Jurkat, Clone E6-1 (cell line): ENCODE measurements around the gene PLLP. TPM values are rescaled to one million over a fixed set of nuclear protein-coding genes. Genes with fewer than 3 reads are reported as not detected.

Source experiments
- DNase-seq: peaks from one replicate; pipeline ENCODE4 v3.0.0-alpha.2; 2011; ENCODE audit warnings: low read depth, low spot score
- H3K4me3 ChIP-seq: 2 replicates; pipeline ENCODE4 v1.5.1; 2011; ENCODE audit warnings: mild to moderate bottlenecking, low read length, control low read depth, moderate library complexity
- polyA plus RNA-seq: library from polyadenylated mRNA; unstranded; fragments of >200 nt; gene quantifications from one replicate; pipeline ENCODE4 v1.2.1, GENCODE V29; 2012; ENCODE audit warnings: missing spikeins; ENCODE audit not compliant: insufficient read length, insufficient read depth

The PLLP gene, protein sequence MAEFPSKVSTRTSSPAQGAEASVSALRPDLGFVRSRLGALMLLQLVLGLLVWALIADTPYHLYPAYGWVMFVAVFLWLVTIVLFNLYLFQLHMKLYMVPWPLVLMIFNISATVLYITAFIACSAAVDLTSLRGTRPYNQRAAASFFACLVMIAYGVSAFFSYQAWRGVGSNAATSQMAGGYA
- 8.8 TPM for polyA plus RNA-seq

DNA sequence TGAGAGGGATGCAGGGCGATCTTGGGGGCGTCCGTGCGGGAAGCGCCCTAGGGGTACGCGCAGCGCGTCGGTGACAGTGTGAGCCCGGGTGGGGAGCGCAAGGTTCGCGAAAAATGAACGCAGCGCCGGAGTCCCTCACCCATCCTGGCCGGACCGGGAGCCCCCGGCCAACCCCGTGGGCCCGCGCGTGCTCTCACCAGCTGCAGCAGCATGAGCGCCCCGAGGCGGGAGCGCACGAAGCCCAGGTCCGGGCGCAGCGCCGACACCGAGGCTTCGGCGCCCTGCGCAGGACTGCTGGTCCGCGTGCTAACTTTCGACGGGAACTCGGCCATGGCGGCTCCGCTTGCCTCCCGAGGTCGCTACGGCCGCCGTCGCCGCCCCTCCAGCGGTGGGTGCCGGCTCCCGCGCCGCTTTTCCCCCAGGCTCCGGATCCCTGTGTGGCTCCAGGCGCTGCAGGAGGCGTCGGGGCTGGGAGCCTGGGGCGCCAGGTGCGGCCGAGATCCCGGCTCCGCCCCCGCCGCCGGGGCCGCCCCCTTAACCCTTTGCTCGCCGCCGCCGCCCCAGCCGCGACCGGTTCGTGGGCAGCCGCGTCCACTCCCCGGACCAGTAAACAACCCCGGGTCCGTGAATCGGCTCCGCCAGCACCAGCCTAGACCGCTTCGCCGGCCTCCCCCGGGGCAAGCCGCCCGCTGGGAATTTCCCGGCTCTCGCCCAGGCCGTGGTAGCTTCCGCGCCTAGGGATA is at the start of gene PLLP:
TSS of gene PLLP (minus strand) at position 464 of the 743 bp plus-strand sequence. CDS start at position 332, 132 bp downstream.
- peak within 1 kb of the TSS; percentile 15 for H3K4me3 ChIP-seq
- no peak for DNase-seq

GRCh38 chr16:57333402-57333801 is 48.9 kb upstream of the PLLP start:
- no peak for DNase-seq

GRCh38 chr16:57331355-57331754 is 46.9 kb upstream of the PLLP start:
- H3K4me3 ChIP-seq, result no peak overlapping the region
- DNase-seq, result no peak

More at GRCh38 chr16:57333402-57333801, 48.9 kb upstream of the PLLP start:
- H3K4me3 ChIP-seq, result no peak overlapping the region

DNA sequence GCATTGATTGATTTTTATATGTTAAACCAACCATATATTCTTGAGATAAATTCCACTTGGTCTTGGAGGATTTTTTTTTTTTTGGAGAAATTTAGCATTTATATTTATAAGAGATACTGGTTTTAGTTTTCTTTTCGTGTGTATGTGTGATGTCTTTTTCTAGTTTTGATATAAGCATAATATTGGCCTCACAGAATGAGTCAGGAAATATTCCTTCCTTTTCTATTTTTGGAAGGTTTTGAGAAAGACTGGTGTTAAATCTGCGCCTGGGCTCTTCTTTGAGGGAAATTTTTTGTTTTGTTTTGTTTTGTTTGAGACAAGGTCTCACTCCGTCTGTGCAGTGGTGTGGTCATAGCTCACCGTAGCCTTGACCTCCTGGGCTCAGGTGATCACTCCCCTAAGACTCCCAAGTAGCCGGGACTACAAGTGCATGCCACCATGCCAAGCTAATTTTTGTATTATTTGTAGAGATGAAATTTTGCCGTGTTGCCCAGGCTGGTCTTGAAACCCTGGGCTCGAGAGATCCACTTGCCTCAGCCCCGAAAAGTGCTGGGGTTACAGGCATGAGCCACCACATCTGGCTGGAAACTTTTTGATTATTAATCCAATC is 45.4 kb upstream of the PLLP start:
- H3K4me3 ChIP-seq, result no peak overlapping the region
- DNase-seq, result no peak

- no peak overlapping the region for H3K4me3 ChIP-seq
- DNase-seq, result no peak
Measured at GRCh38 chr16:57325458-57325857, 41.0 kb upstream of the PLLP start.

DNA sequence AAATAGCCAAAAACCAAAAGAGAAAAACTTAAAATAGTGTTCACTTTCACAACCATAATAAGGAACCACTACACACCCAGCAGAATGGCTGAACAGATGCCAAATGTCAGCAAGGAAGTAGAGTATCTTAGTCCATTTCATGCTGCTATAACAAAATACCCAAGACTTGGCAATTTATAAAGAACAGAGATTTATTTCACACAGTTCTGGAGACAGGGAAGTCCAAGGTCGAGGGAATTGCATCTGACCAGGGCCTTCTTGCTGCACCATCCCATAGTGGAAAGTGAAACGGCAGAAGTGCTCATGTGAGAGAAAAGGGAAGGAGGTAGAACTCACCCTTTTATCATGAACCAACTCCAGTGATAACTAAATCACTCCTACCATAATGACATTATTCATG is 40.3 kb upstream of the PLLP start:
- H3K4me3 ChIP-seq, result no peak overlapping the region
- DNase-seq, result no peak

- no peak for DNase-seq
- H3K4me3 ChIP-seq, result no peak overlapping the region
Measured at GRCh38 chr16:57319646-57320045, 35.2 kb upstream of the PLLP start.

GRCh38 chr16:57318240-57318970 is 33.9 kb upstream of the PLLP start:
- no peak for DNase-seq
- H3K4me3 ChIP-seq, result no peak overlapping the region

- no peak overlapping the region for H3K4me3 ChIP-seq
Measured at GRCh38 chr16:57316390-57317017, 32.0 kb upstream of the PLLP start.

GRCh38 chr16:57315416-57315815 is 30.9 kb upstream of the PLLP start:
- DNase-seq, result no peak
- H3K4me3 ChIP-seq, result no peak overlapping the region

More at GRCh38 chr16:57316390-57317017, 32.0 kb upstream of the PLLP start:
- no peak for DNase-seq

GRCh38 chr16:57314161-57314785 is 29.8 kb upstream of the PLLP start:
- no peak for DNase-seq
- H3K4me3 ChIP-seq, result no peak overlapping the region

GRCh38 chr16:57313509-57313908 is 29.0 kb upstream of the PLLP start:
- no peak for DNase-seq
- no peak overlapping the region for H3K4me3 ChIP-seq

- H3K4me3 ChIP-seq, result no peak overlapping the region
- DNase-seq, result no peak
Measured at GRCh38 chr16:57310801-57311200, 26.3 kb upstream of the PLLP start.

- DNase-seq, result no peak
- H3K4me3 ChIP-seq, result no peak overlapping the region
Measured at GRCh38 chr16:57308041-57308440, 23.6 kb upstream of the PLLP start.

GRCh38 chr16:57307365-57307764 is 22.9 kb upstream of the PLLP start:
- no peak for DNase-seq
- H3K4me3 ChIP-seq, result no peak overlapping the region

- no peak for DNase-seq
- no peak overlapping the region for H3K4me3 ChIP-seq
Measured at GRCh38 chr16:57306676-57307341, 22.3 kb upstream of the PLLP start.

GRCh38 chr16:57305159-57305811 is 20.8 kb upstream of the PLLP start:
- no peak for DNase-seq
- H3K4me3 ChIP-seq, result no peak overlapping the region
